Osteoblast (primary cell): ENCODE measurements around the gene YIF1B. TPM values are rescaled to one million over a fixed set of nuclear protein-coding genes. Genes with fewer than 3 reads are reported as not detected.
A peak's percentile ranks its signal among the peaks of the same experiment; 100 is the strongest.

Source experiments
- DNase-seq: peaks from one replicate; pipeline ENCODE4 v3.0.0; 2011; ENCODE audit warnings: low spot score, mixed read lengths; ENCODE audit not compliant: insufficient read length; ENCODE audit errors: missing footprints
- H2AFZ ChIP-seq: 2 replicates; pipeline ENCODE4 v1.6.0; 2011; ENCODE audit warnings: mild to moderate bottlenecking, low read length
- H3K27ac ChIP-seq: 2 replicates; pipeline ENCODE4 v1.5.1; 2011; ENCODE audit warnings: mild to moderate bottlenecking, low read depth, low read length, moderate library complexity
- H3K27me3 ChIP-seq: 2 replicates; pipeline ENCODE4 v1.6.0; 2012; ENCODE audit warnings: mild to moderate bottlenecking, control low read depth, inconsistent platforms, low read length, moderate library complexity; ENCODE audit not compliant: insufficient read depth
- H3K36me3 ChIP-seq: 2 replicates; pipeline ENCODE4 v1.5.1; 2011; ENCODE audit warnings: mild to moderate bottlenecking, low read length, control low read depth, moderate library complexity; ENCODE audit not compliant: insufficient read depth
- H3K4me1 ChIP-seq: 2 replicates; pipeline ENCODE4 v1.5.1; 2011; ENCODE audit warnings: mild to moderate bottlenecking, low read length, control low read depth, moderate library complexity; ENCODE audit not compliant: insufficient read depth
- H3K4me2 ChIP-seq: 2 replicates; pipeline ENCODE4 v1.6.0; 2011; ENCODE audit warnings: mild to moderate bottlenecking, low read length; ENCODE audit not compliant: insufficient read depth
- H3K4me3 ChIP-seq: fragments of 200-600 bp; sonication (generic); 3 replicates; pipeline ENCODE4 v1.5.1; 2012; ENCODE audit warnings: mild to moderate bottlenecking, low read length, inconsistent platforms; ENCODE audit not compliant: insufficient read depth
- H3K79me2 ChIP-seq: 2 replicates; pipeline ENCODE4 v1.6.0; 2012; ENCODE audit warnings: mild to moderate bottlenecking, low read length, control low read depth, inconsistent platforms; ENCODE audit not compliant: insufficient read depth
- H3K9me3 ChIP-seq: 2 replicates; pipeline ENCODE4 v1.5.1; 2011; ENCODE audit warnings: low read depth, low read length, control low read depth
- H4K20me1 ChIP-seq: 2 replicates; pipeline ENCODE4 v1.6.0; 2012; ENCODE audit warnings: mild to moderate bottlenecking, low read length, control low read depth; ENCODE audit not compliant: insufficient read depth
- CTCF ChIP-seq: IDR thresholded peaks from 2 replicates; pipeline ENCODE4 v1.5.1; 2011; ENCODE audit warnings: mild to moderate bottlenecking, low read depth, low read length, moderate library complexity; ENCODE audit errors: extremely low read depth
- total RNA-seq: library from RNA; depleted of rRNA; stranded (reverse); fragments of >200 nt; gene quantifications from 2 replicates; pipeline ENCODE4 v1.2.3, GENCODE V29; 2012

The YIF1B gene
- total RNA-seq, 1 donor, result 55.0 TPM

- Histone ChIP-seq H3K27ac (no peak overlapping the region), H3K4me1 (peaks cover 10% of the 10 kb centered on the region), H3K79me2 (no peaks in the 10 kb centered on the region), H3K9me3 (no peaks in the 10 kb centered on the region), H3K4me2 (no peak overlapping the region), H2AFZ (no peak overlapping the region), H3K36me3 (no peaks in the 10 kb centered on the region), H3K27me3 (no peaks in the 10 kb centered on the region), H4K20me1 (no peaks in the 10 kb centered on the region), H3K4me3 (no peak overlapping the region)
- no peak for TF ChIP-seq CTCF
- DNase-seq, result no peak
Measured at GRCh38 chr19:38284422-38284821, 31.3 kb downstream of the YIF1B start.

- Histone ChIP-seq H3K4me3 (no peak overlapping the region), H4K20me1 (no peaks in the 10 kb centered on the region), H3K4me2 (no peak overlapping the region), H3K36me3 (no peaks in the 10 kb centered on the region), H2AFZ (no peak overlapping the region), H3K4me1 (peaks cover 15% of the 10 kb centered on the region), H3K79me2 (no peaks in the 10 kb centered on the region), H3K27ac (no peak overlapping the region), H3K27me3 (no peaks in the 10 kb centered on the region), H3K9me3 (no peaks in the 10 kb centered on the region)
- no peak for TF ChIP-seq CTCF
- DNase-seq, result no peak
Measured at GRCh38 chr19:38283271-38283670, 32.5 kb downstream of the YIF1B start.

GRCh38 chr19:38281811-38282566 is 33.8 kb downstream of the YIF1B start:
- Histone ChIP-seq H3K4me3 (no peak overlapping the region), H3K4me1 (peaks cover 27% of the 10 kb centered on the region), H3K4me2 (no peak overlapping the region), H4K20me1 (no peaks in the 10 kb centered on the region), H2AFZ (peak overlapping the region; percentile 1), H3K27me3 (no peaks in the 10 kb centered on the region), H3K27ac (no peak overlapping the region), H3K79me2 (no peaks in the 10 kb centered on the region), H3K9me3 (no peaks in the 10 kb centered on the region), H3K36me3 (no peaks in the 10 kb centered on the region)
- TF ChIP-seq CTCF, result no peak
- no peak for DNase-seq

- Histone ChIP-seq H3K27ac (no peak overlapping the region), H3K79me2 (no peaks in the 10 kb centered on the region), H3K4me1 (peaks cover 24% of the 10 kb centered on the region), H3K9me3 (no peaks in the 10 kb centered on the region), H3K36me3 (no peaks in the 10 kb centered on the region), H3K4me2 (no peak overlapping the region), H4K20me1 (no peaks in the 10 kb centered on the region), H3K4me3 (no peak overlapping the region), H3K27me3 (no peaks in the 10 kb centered on the region), H2AFZ (no peak overlapping the region)
- TF ChIP-seq CTCF, result no peak
- no peak for DNase-seq
Measured at GRCh38 chr19:38280030-38280921, 35.5 kb downstream of the YIF1B start.
